Endodermal cell (in vitro differentiated cells): ENCODE results near the gene CDC14A. TPM values are rescaled to one million over a fixed set of nuclear protein-coding genes. Genes with fewer than 3 reads are reported as not detected.
A peak's percentile ranks its signal among the peaks of the same experiment; 100 is the strongest.
"Not testable (repeated sequence)": the region's sequence is repeated elsewhere in the genome, so short reads cannot be mapped to it uniquely, and the experiment has no call there.

ENCODE experiments used
- DNase-seq: peaks from one replicate; pipeline ENCODE4 v3.0.0-alpha.2; 2017
- H3K27ac ChIP-seq: 2 replicates; pipeline ENCODE4 v1.5.1; 2013; ENCODE audit warnings: mild to moderate bottlenecking, low read depth, low read length, moderate library complexity
- H3K27me3 ChIP-seq: 2 replicates; pipeline ENCODE4 v1.6.1; 2013; ENCODE audit warnings: mild to moderate bottlenecking, low read length, moderate library complexity; ENCODE audit not compliant: insufficient read depth, control insufficient read depth, poor library complexity, severe bottlenecking
- H3K36me3 ChIP-seq: 2 replicates; pipeline ENCODE4 v1.7.0; 2013; ENCODE audit warnings: mild to moderate bottlenecking, low read length, moderate library complexity; ENCODE audit not compliant: control insufficient read depth, insufficient read depth
- H3K4me1 ChIP-seq: one replicate; pipeline ENCODE4 v1.7.0; 2013; ENCODE audit warnings: low read length; ENCODE audit not compliant: control insufficient read depth, insufficient read depth
- H3K4me3 ChIP-seq: 2 replicates; pipeline ENCODE4 v1.5.1; 2013; ENCODE audit warnings: mild to moderate bottlenecking, low read length, moderate library complexity
- H3K9ac ChIP-seq: 2 replicates; pipeline ENCODE4 v1.6.1; 2013; ENCODE audit warnings: mild to moderate bottlenecking, low read length, moderate library complexity; ENCODE audit not compliant: poor library complexity, severe bottlenecking; ENCODE audit errors: extremely low read depth
- H3K9me3 ChIP-seq: 2 replicates; pipeline ENCODE4 v1.6.1; 2013; ENCODE audit warnings: mild to moderate bottlenecking, low read length, moderate library complexity; ENCODE audit not compliant: control insufficient read depth
- H3K27ac Mint-ChIP-seq: 2 replicates; pipeline ENCODE4 v1.8.0; 2020; ENCODE audit warnings: mixed read lengths
- H3K27me3 Mint-ChIP-seq: 2 replicates; pipeline ENCODE4 v1.8.0; 2021; ENCODE audit warnings: mild to moderate bottlenecking, mixed read lengths; ENCODE audit not compliant: insufficient read depth
- H3K36me3 Mint-ChIP-seq: 2 replicates; pipeline ENCODE4 v1.8.0; 2020; ENCODE audit warnings: low read depth, mixed read lengths
- H3K4me1 Mint-ChIP-seq: 2 replicates; pipeline ENCODE4 v1.8.0; 2020; ENCODE audit warnings: mixed read lengths
- H3K4me3 Mint-ChIP-seq: 2 replicates; pipeline ENCODE4 v1.8.0; 2020; ENCODE audit warnings: mild to moderate bottlenecking, moderate library complexity, mixed read lengths
- H3K9me3 Mint-ChIP-seq: 2 replicates; pipeline ENCODE4 v1.8.0; 2020; ENCODE audit warnings: mild to moderate bottlenecking, mixed read lengths
- CTCF ChIP-seq: fragments of 200-600 bp; sonication (generic); conservative IDR thresholded peaks from 2 replicates; pipeline ENCODE4 v1.5.0; 2021; ENCODE audit warnings: antibody characterized with exemption, mild to moderate bottlenecking
- WGBS, 2 experiments: methylation state at CpG; one replicate each; pipeline versions ENCODE4 v1.1.5 to v1.1.7; 2013; ENCODE audit warnings: missing lambda C conversion rate in 2 of 2, mixed read lengths in 1 of 2; ENCODE audit not compliant: insufficient coverage in 1 of 2, insufficient read length in 1 of 2; 5-methylcytosine and 5-hydroxymethylcytosine counted together
- total RNA-seq, 2 donors: library from RNA; stranded (reverse); fragmentation: NEBNext Ultra II Directional in 1 of 2; extraction: Animal tissue kit (Norgen Biotek cat#: 25700) in 1 of 2; gene quantifications; 2 replicates in 1 of 2; 3 replicates in 1 of 2; pipeline ENCODE4 v1.2.1, GENCODE V29; 2021

CDC14A gene
- total RNA-seq, 2 donors from 2014 or later = 14.5 to 17.6 TPM

DNA sequence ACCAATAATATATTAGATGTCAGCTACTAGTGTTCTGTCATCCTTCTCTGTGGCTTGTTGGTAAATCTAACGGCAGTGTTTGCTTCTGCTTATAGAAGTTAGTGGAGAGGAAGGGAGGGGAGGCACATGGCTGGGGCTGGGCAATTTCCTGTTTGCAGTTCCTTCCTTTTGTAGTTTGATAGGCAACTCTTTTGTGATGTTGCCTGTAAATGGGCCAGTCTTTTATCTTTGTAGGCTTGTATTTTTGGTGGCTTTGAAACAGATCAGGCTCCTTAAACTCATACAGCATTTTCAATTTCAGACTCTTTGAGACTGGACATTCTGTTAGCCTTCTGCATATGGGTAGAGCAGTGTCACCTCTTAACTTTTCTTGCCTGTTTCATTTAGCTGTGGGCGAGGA lies 48.1 kb downstream of the CDC14A start:
- H3K27ac ChIP-seq = peak overlapping the region; percentile 25
- Mint-ChIP-seq H3K27ac (peak overlapping the region; percentile 72), H3K9me3 (no peaks in the 10 kb centered on the region), H3K4me3 (no peak overlapping the region), H3K27me3 (no peaks in the 10 kb centered on the region), H3K36me3 (peaks cover 14% of the 10 kb centered on the region), H3K4me1 (peaks cover 28% of the 10 kb centered on the region)
- H3K4me3 ChIP-seq = peak overlapping the region; percentile 18
- H3K4me1 ChIP-seq = no peaks in the 10 kb centered on the region
- peak; percentile 60 for DNase-seq
- no peak for TF ChIP-seq CTCF
- WGBS, 2 experiments = 78% methylated on average over 2 of the region's 2 CpGs; no CpG with 5 or more reads in 1 of the 2 experiments
- peaks cover 37% of the 10 kb centered on the region for H3K36me3 ChIP-seq
- H3K27me3 ChIP-seq = no peaks in the 10 kb centered on the region
- H3K9ac ChIP-seq = no peak overlapping the region
- peaks cover 11% of the 10 kb centered on the region for H3K9me3 ChIP-seq

GRCh38 chr1:100404821-100405220 lies 52.5 kb downstream of the CDC14A start:
- Histone ChIP-seq H3K27me3 (no peaks in the 10 kb centered on the region), H3K9me3 (peaks cover 32% of the 10 kb centered on the region), H3K4me3 (no peak overlapping the region), H3K27ac (no peak overlapping the region), H3K36me3 (peaks cover 49% of the 10 kb centered on the region), H3K9ac (no peak overlapping the region), H3K4me1 (no peaks in the 10 kb centered on the region)
- Mint-ChIP-seq H3K27me3 (no peaks in the 10 kb centered on the region), H3K36me3 (peaks cover 38% of the 10 kb centered on the region), H3K4me3 (no peak overlapping the region), H3K4me1 (peaks cover 12% of the 10 kb centered on the region), H3K27ac (peak overlapping the region; percentile 58), H3K9me3 (peaks cover 19% of the 10 kb centered on the region)
- 86 to 100% methylated on average over 1 of the region's 2 CpGs for WGBS, 2 experiments
- no peak for DNase-seq
- no peak for TF ChIP-seq CTCF

- H3K9me3 ChIP-seq = peaks cover 30% of the 10 kb centered on the region
- 93 to 96% methylated on average over 5 of the region's 5 CpGs for WGBS, 2 experiments
- not testable (repeated sequence) for H3K27me3 Mint-ChIP-seq, H3K9ac ChIP-seq, DNase-seq, H3K4me3 Mint-ChIP-seq, H3K27me3 ChIP-seq, H3K27ac Mint-ChIP-seq, H3K4me3 ChIP-seq, H3K4me1 Mint-ChIP-seq, H3K27ac ChIP-seq, H3K4me1 ChIP-seq
- Mint-ChIP-seq H3K9me3 (peaks cover 19% of the 10 kb centered on the region), H3K36me3 (peaks cover 38% of the 10 kb centered on the region)
- H3K36me3 ChIP-seq = peaks cover 46% of the 10 kb centered on the region
Observed at GRCh38 chr1:100405902-100406301, 53.6 kb downstream of the CDC14A start.

DNA sequence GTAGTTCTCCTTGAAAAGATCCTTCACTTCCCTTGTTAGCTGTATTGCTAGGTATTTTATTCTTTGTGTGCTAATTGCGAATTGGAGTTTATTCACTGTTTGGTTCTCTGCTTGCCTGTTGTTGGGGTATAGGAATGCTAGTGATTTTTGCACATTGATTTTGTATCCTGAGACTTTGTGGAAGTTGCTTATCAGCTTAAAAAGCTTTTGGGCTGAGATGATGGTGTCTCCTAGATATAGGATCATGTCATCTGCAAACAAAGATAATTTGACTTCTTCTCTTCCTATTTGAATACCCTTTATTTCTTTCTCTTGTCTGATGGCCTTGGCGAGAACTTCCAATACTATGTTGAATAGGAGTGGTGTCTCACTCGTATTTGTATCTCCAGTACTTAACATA lies 55.1 kb downstream of the CDC14A start:
- not testable (repeated sequence) for H3K27ac ChIP-seq, H3K9ac ChIP-seq, H3K4me1 ChIP-seq, DNase-seq, H3K27me3 Mint-ChIP-seq, H3K27me3 ChIP-seq, H3K4me3 Mint-ChIP-seq, H3K4me3 ChIP-seq, H3K27ac Mint-ChIP-seq
- Histone ChIP-seq H3K36me3 (peaks cover 35% of the 10 kb centered on the region), H3K9me3 (peaks cover 21% of the 10 kb centered on the region)
- 99% methylated on average over 3 of the region's 3 CpGs; no CpG with 5 or more reads in 1 of the 2 experiments for WGBS, 2 experiments
- Mint-ChIP-seq H3K4me1 (peaks cover 17% of the 10 kb centered on the region), H3K9me3 (peaks cover 19% of the 10 kb centered on the region), H3K36me3 (peaks cover 31% of the 10 kb centered on the region)
